GM21390 (cell line): ENCODE data around the gene MYO1C.
"Not testable (repeated sequence)": the region's sequence is repeated elsewhere in the genome, so short reads cannot be mapped to it uniquely, and the experiment has no call there.

Source experiments
- ATAC-seq: cut with Tn5 transposase; IDR thresholded peaks from one replicate; pipeline ENCODE4 v1.9.1; 2021; ENCODE audit not compliant: unreplicated experiment

MYO1C gene

GRCh38 chr17:1492249-1493206 lies at the start of gene MYO1C:
Gene MYO1C, minus strand, starts transcription at chr17:1492686. Its CDS starts 199 bp downstream, at chr17:1492487.
- ATAC-seq, result no peak

GRCh38 chr17:1541367-1541904 lies 49.0 kb upstream of the MYO1C start:
- ATAC-seq, result no peak

- ATAC-seq, result no peak
These were observed 47.3 kb upstream of the MYO1C start for GRCh38 chr17:1539811-1540210.

- ATAC-seq, result no peak
These were observed 43.3 kb upstream of the MYO1C start for GRCh38 chr17:1535737-1536136.

GRCh38 chr17:1533661-1534325 lies 41.3 kb upstream of the MYO1C start:
- ATAC-seq, result no peak

GRCh38 chr17:1532836-1533602 lies 40.5 kb upstream of the MYO1C start:
- no peak for ATAC-seq

- no peak for ATAC-seq
These were observed 37.4 kb upstream of the MYO1C start for GRCh38 chr17:1529863-1530262.

- not testable (repeated sequence) for ATAC-seq
These were observed 34.4 kb upstream of the MYO1C start for GRCh38 chr17:1526876-1527275.

- ATAC-seq, result no peak
These were observed 30.1 kb upstream of the MYO1C start for GRCh38 chr17:1522626-1523025.

GRCh38 chr17:1521086-1521640 lies 28.7 kb upstream of the MYO1C start:
- no peak for ATAC-seq

- ATAC-seq, result no peak
These were observed 27.2 kb upstream of the MYO1C start for GRCh38 chr17:1519678-1520077.

GRCh38 chr17:1518410-1518809 lies 25.9 kb upstream of the MYO1C start:
- no peak for ATAC-seq

GRCh38 chr17:1516388-1517161 lies 24.1 kb upstream of the MYO1C start, which contains the start of gene INPP5K:
Gene INPP5K, minus strand, starts transcription at chr17:1516612. Its CDS starts 113 bp downstream, at chr17:1516499.
- peak; percentile 84 for ATAC-seq

GRCh38 chr17:1515640-1516387 lies 23.3 kb upstream of the MYO1C start:
- ATAC-seq, result no peak

- ATAC-seq, result no peak
These were observed 19.9 kb upstream of the MYO1C start for GRCh38 chr17:1512351-1512750.

GRCh38 chr17:1511756-1512321 lies 19.4 kb upstream of the MYO1C start:
- no peak for ATAC-seq

GRCh38 chr17:1511290-1511689 lies 18.8 kb upstream of the MYO1C start:
- ATAC-seq, result no peak

GRCh38 chr17:1509290-1509881 lies 16.9 kb upstream of the MYO1C start:
- ATAC-seq, result no peak
